Vagina (tissue), 2 donors: ENCODE data around the gene SIK2.
"Not testable (repeated sequence)": the region's sequence is repeated elsewhere in the genome, so short reads cannot be mapped to it uniquely, and the experiment has no call there.

ENCODE experiments used
- POLR2A ChIP-seq, 2 donors: fragments of 450-650 bp; IDR thresholded peaks; one replicate each; pipeline ENCODE4 v1.6.1; 2017; ENCODE audit warnings: antibody characterized with exemption in 2 of 2, mild to moderate bottlenecking in 2 of 2, moderate library complexity in 2 of 2
- TF ChIP-seq, protein P1 (sequence below), 3 experiments: fragments of 450-650 bp in 2 of 3; fragments of 200-600 bp in 1 of 3; sonication (generic) in 1 of 3; IDR thresholded peaks; one replicate each; pipeline ENCODE4 v1.5.1; 2017 to 2019; ENCODE audit warnings: antibody characterized with exemption in 3 of 3, mild to moderate bottlenecking in 2 of 3, moderate library complexity in 2 of 3

DNA sequence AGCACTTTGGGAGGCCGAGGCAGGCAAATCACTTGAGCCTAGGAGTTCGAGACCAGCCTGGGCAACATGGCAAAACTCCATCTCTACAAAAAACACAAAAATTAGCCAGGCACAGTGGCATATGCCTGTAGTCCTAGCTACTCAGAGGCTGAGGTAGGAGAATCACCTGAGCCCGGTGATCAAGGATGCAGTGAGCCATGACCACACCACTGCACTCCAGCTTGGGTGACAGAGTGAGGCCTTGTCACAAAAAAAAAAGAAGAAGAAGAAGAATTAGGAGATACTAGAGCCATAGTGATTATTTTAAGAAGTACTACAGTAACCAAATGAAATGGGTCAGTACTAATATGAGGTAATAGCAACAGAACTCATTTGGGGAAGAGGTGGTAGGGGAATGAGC, 56.2 kb downstream of the SIK2 start:
- TF ChIP-seq, protein P1, sequence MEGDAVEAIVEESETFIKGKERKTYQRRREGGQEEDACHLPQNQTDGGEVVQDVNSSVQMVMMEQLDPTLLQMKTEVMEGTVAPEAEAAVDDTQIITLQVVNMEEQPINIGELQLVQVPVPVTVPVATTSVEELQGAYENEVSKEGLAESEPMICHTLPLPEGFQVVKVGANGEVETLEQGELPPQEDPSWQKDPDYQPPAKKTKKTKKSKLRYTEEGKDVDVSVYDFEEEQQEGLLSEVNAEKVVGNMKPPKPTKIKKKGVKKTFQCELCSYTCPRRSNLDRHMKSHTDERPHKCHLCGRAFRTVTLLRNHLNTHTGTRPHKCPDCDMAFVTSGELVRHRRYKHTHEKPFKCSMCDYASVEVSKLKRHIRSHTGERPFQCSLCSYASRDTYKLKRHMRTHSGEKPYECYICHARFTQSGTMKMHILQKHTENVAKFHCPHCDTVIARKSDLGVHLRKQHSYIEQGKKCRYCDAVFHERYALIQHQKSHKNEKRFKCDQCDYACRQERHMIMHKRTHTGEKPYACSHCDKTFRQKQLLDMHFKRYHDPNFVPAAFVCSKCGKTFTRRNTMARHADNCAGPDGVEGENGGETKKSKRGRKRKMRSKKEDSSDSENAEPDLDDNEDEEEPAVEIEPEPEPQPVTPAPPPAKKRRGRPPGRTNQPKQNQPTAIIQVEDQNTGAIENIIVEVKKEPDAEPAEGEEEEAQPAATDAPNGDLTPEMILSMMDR (IDR thresholded peaks at IDR 0.05), result not testable (repeated sequence)
- not testable (repeated sequence) for TF ChIP-seq POLR2A (IDR thresholded peaks at IDR 0.05)
